ENCODE measurements around the gene MPP3.

DNA sequence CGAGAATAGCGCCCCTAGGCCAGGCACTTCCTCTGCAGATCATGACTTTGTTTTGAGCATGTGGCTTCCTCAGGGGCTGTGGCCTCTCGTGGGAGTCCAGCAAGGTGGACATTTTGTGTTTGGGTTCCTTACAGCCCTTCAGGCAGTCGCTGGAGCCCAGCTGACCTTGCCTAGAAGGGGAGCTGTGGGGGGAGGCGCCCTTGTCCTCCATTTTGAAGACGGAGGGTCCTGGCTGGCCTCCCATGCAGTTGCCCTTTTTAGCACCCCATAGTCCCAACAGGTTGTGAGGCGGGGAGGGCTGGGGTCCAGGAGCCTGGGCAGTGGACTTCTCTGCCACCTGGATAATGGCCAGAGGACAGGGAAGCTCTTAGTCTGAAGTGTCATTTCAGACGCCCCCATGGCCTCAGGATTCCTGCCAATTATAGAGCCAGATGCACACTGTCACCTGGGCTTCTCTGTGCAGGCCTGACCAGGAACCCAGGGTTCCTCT lies 75.7 kb downstream of the MPP3 start:
- TF ChIP-seq CTCF (IDR thresholded peaks at IDR 0.05; ENCODE audit: borderline replicate concordance, extremely low read depth, low read length, poor library complexity, severe bottlenecking): no peak
- TF ChIP-seq EZH2 (IDR thresholded peaks at IDR 0.05; ENCODE audit: borderline replicate concordance, low read depth, low read length, severe bottlenecking): no peak
